ENCODE measurements around the gene STXBP5.

The STXBP5 gene

DNA sequence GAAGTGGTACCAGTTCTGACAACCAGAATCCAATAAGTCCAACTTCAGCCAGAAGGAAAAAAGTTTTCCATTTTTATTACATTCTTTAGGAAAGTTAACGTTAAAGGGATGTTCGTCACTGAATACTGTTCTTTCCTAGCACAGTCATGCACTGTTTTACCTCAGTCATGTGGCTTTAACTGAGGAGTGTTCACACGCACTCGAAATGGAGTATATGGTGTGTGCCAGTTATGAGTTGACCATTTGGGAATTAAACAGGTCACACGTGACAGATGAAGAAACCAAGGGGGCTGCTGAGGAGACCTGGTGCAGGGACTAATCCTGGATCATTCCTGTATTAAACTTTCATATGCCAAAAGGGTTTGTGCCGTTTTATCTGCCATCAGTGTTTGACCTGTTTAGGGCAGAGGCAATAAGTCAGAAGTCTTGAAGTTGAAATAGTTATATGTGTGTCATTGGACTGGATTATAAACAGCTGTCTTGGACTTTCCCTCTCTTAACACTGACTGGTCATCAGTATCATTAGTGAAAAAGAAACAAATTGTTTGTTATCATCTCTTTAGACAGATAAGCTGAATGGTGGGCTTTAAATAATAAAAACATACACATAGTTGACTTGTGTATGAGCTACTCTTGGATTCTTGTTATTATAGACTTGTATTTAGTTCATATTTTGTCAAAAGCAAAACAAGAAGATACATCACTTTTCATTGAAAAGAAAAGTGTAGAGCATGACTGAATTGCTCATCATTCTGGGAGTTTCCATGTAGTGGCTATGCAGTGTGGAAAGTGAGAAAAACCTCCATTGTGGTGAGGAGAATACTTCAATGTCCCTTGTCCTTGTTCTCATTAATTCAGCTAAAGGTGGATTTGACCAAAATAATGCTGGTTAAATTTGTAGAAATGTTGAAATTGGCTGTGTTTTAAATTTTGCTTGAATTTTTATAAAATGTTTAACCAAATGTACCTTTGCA is 180.8 kb downstream of the STXBP5 start:
- H3K4me3 ChIP-seq (replicated peaks in 1 of 2; ENCODE audit: low read depth in 2 of 2, low read length in 2 of 2), result no peak overlapping the region
- TF ChIP-seq, protein P1, sequence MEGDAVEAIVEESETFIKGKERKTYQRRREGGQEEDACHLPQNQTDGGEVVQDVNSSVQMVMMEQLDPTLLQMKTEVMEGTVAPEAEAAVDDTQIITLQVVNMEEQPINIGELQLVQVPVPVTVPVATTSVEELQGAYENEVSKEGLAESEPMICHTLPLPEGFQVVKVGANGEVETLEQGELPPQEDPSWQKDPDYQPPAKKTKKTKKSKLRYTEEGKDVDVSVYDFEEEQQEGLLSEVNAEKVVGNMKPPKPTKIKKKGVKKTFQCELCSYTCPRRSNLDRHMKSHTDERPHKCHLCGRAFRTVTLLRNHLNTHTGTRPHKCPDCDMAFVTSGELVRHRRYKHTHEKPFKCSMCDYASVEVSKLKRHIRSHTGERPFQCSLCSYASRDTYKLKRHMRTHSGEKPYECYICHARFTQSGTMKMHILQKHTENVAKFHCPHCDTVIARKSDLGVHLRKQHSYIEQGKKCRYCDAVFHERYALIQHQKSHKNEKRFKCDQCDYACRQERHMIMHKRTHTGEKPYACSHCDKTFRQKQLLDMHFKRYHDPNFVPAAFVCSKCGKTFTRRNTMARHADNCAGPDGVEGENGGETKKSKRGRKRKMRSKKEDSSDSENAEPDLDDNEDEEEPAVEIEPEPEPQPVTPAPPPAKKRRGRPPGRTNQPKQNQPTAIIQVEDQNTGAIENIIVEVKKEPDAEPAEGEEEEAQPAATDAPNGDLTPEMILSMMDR (IDR thresholded peaks at IDR 0.05; ENCODE audit: low read depth, low read length), result no peak
- no peak for DNase-seq (ENCODE audit: low read depth in 2 of 2)

DNA sequence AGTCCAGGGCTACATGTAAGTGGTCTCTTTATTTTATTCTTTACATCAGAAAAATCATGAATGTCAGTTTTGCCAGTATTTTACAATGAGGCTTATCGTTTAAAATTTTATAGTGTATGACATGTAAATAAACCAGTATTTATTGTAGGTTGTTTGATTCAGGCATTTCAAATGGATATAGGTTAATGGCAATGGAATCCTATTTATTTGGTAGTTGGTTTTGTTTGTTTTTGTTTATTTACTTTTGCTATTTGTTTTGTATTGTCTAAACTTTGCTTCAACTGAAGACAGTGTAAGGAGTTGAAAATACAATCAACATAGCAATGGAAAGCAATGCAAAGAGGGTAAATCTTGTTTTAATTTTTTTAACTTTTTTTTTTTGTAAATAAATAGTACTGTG is 185.2 kb downstream of the STXBP5 start:
- DNase-seq (ENCODE audit: low read depth in 2 of 2), result no peak
- TF ChIP-seq, protein P1 (IDR thresholded peaks at IDR 0.05; ENCODE audit: low read depth, low read length), result no peak
- no peak overlapping the region for H3K4me3 ChIP-seq (replicated peaks in 1 of 2; ENCODE audit: low read depth in 2 of 2, low read length in 2 of 2)

DNA sequence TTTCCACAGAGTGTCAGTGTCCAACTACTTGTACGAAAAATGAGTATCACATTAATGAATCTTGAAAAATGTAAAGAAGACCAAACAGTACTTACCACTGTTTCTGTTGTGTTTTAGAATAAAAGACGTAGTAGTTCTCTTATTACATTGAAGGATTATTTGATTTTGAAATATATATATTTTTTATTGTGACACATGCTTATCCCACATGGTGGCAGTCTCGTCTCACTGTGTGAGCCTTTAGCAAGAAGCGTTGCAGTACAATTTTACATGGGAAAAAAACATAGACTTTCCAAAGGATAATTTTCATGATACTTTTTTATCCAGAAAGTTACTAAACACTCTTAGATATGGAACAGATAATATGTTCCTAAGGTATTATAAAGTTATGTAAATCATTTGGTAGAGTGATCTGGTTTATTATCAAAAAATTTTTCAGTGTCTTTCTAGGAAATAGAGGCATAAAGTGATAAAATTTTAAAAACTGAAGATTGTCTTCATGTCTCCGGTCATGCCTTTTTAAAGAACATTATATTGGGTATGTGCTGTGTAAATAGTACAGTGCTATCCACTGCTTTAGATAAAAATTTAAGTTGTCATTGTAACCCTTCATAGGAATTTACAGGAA is 186.8 kb downstream of the STXBP5 start:
- H3K4me3 ChIP-seq (replicated peaks in 1 of 2; ENCODE audit: low read depth in 2 of 2, low read length in 2 of 2), result no peak overlapping the region
- peak; percentile 39 to 40 for DNase-seq (ENCODE audit: low read depth in 2 of 2)
- TF ChIP-seq, protein P1 (IDR thresholded peaks at IDR 0.05; ENCODE audit: low read depth, low read length), result peak; percentile 18

DNA sequence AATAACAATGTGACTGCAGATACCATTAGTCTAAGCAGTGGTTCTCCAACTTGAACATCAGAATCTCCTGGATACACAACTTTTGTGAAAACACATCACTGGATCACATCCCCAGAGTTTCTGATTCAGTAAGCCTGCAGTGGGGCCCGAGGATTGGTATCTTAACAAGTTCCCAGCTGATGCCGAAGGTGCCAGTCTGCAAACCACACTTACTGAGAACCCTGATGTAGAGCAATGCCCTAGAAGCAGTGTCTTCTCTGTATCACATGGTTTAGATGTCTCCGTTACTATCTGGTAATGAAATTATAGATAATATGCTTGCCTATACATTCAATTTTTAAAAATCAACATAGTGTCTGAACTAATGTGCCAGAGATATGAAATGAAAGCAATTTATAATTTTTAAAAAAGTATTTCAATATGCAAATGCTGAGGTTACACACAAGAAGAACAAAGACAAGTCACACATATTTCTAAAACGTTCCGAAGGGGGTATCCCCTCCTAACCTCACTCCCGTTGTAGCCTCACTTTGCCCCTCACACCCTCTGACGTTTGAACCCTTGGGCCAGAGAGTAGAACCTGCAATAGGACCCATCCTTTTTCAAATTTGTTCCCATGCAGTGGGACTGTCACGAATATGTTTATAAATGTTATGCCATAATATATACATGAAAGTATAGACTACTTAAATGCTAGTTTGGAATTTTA is 188.9 kb downstream of the STXBP5 start:
- DNase-seq (ENCODE audit: low read depth in 2 of 2), result no peak

DNA sequence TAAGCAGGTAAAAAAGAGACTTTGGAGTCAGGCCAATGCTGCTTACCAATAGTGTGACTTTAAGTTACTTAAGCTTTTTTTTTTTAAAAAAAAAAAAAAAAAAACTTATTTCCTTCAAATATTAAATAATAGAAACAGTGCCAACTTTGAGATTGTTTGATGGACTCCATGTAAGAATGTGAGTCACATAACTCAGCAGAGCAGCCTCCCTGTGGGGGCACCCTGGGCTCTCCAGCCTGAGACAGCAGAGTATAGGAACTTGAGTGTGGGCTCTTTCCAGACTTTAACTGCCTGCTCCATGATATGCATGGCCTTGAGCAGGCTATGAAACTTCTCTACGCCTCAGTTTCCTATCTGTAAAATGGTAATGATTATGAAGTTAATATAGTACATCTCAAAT is 190.9 kb downstream of the STXBP5 start:
- TF ChIP-seq, protein P1 (IDR thresholded peaks at IDR 0.05; ENCODE audit: low read depth, low read length), result no peak
- H3K4me3 ChIP-seq (replicated peaks in 1 of 2; ENCODE audit: low read depth in 2 of 2, low read length in 2 of 2), result no peak overlapping the region
- peak; percentile 34 to 39 for DNase-seq (ENCODE audit: low read depth in 2 of 2)

More for the DNA sequence above, 188.9 kb downstream of the STXBP5 start:
- TF ChIP-seq, protein P1 (IDR thresholded peaks at IDR 0.05; ENCODE audit: low read depth, low read length), result no peak
- no peak overlapping the region for H3K4me3 ChIP-seq (replicated peaks in 1 of 2; ENCODE audit: low read depth in 2 of 2, low read length in 2 of 2)

DNA sequence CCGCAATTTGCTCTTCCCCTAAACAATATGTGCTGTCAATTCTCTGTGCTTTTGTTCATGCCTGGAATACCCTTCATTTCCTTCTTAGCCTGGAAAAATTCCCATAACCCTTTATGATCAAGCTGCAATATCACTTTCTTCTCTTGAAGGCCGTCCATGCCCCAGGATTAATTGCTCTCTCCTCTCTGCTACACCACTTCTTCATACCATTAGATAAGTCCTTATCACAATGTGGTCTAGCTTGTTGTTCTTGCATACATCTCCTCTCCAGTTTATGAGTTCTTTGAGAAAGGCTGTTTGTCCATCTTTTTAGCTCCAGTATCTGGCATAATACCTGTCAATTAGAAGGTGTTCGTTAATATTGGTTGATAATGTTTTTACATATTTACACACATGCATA is 193.1 kb downstream of the STXBP5 start:
- no peak for DNase-seq (ENCODE audit: low read depth in 2 of 2)
- no peak overlapping the region for H3K4me3 ChIP-seq (replicated peaks in 1 of 2; ENCODE audit: low read depth in 2 of 2, low read length in 2 of 2)
- TF ChIP-seq, protein P1 (IDR thresholded peaks at IDR 0.05; ENCODE audit: low read depth, low read length), result no peak
